Osteocyte (in vitro differentiated cells): ENCODE data around the gene IFNA14. TPM values are rescaled to one million over a fixed set of nuclear protein-coding genes. Genes with fewer than 3 reads are reported as not detected.

ENCODE experiments used
- DNase-seq: peaks from one replicate; pipeline ENCODE4 v3.0.0; 2021; ENCODE audit warnings: mixed read lengths; ENCODE audit not compliant: unreplicated experiment; ENCODE audit errors: extremely low spot score
- H3K27ac Mint-ChIP-seq: one replicate; pipeline ENCODE4 v1.8.0; 2021; ENCODE audit warnings: mild to moderate bottlenecking, mixed read lengths; ENCODE audit not compliant: unreplicated experiment
- H3K27me3 Mint-ChIP-seq: one replicate; pipeline ENCODE4 v1.8.0; 2021; ENCODE audit warnings: mixed read lengths; ENCODE audit not compliant: unreplicated experiment
- H3K36me3 Mint-ChIP-seq: one replicate; pipeline ENCODE4 v1.8.0; 2021; ENCODE audit warnings: mixed read lengths; ENCODE audit not compliant: unreplicated experiment
- H3K4me1 Mint-ChIP-seq: one replicate; pipeline ENCODE4 v1.8.0; 2021; ENCODE audit warnings: mixed read lengths; ENCODE audit not compliant: unreplicated experiment
- H3K4me3 Mint-ChIP-seq: one replicate; pipeline ENCODE4 v1.8.0; 2021; ENCODE audit warnings: mild to moderate bottlenecking, moderate library complexity, mixed read lengths; ENCODE audit not compliant: unreplicated experiment
- H3K9me3 Mint-ChIP-seq: one replicate; pipeline ENCODE4 v1.8.0; 2021; ENCODE audit warnings: mixed read lengths; ENCODE audit not compliant: unreplicated experiment
- long read RNA-seq: library from polyadenylated mRNA; unstranded; transcript quantifications from one replicate; pipeline ENCODE4 v2.0.0, GENCODE V29; 2021
- total RNA-seq: library from RNA; stranded (reverse); gene quantifications from 2 replicates; pipeline ENCODE4 v1.2.1, GENCODE V29; 2021
- TF ChIP-seq, protein P1 (sequence below): fragments of 200-600 bp; sonication (generic); IDR thresholded peaks from 2 replicates; pipeline ENCODE4 v1.5.0; 2021; ENCODE audit warnings: antibody characterized with exemption, mild to moderate bottlenecking, moderate library complexity

Gene IFNA14
- not detected in 2 replicates for total RNA-seq
- long read RNA-seq: 0 reads

DNA sequence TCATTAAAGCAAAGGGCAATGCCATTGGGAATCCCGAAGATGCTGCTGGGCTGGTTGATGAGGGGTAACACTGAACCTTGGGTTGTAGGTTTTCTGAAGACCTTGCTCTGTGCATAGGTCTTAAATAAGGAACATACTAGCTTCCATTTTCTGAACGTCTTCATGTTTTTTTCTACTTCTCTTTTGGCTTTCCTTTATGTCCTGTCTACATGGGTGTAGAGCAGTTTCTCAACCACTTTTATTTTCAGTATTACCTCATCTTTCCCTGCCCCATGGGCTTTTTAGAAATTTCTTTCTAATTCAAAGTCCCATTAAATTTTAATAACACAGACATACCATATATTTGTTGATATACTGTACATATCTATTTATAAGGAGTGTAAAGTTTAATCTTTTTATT, at the start of gene IFNA14:
TSS of gene IFNA14 (minus strand) at position 95 of the 400 bp plus-strand sequence. CDS start at position 25, 70 bp downstream.
- H3K36me3 Mint-ChIP-seq: no peaks in the 10 kb centered on the region
- H3K9me3 Mint-ChIP-seq: no peaks in the 10 kb centered on the region
- no peak within 1 kb of the TSS for H3K4me3 Mint-ChIP-seq
- TF ChIP-seq, protein P1, sequence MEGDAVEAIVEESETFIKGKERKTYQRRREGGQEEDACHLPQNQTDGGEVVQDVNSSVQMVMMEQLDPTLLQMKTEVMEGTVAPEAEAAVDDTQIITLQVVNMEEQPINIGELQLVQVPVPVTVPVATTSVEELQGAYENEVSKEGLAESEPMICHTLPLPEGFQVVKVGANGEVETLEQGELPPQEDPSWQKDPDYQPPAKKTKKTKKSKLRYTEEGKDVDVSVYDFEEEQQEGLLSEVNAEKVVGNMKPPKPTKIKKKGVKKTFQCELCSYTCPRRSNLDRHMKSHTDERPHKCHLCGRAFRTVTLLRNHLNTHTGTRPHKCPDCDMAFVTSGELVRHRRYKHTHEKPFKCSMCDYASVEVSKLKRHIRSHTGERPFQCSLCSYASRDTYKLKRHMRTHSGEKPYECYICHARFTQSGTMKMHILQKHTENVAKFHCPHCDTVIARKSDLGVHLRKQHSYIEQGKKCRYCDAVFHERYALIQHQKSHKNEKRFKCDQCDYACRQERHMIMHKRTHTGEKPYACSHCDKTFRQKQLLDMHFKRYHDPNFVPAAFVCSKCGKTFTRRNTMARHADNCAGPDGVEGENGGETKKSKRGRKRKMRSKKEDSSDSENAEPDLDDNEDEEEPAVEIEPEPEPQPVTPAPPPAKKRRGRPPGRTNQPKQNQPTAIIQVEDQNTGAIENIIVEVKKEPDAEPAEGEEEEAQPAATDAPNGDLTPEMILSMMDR: no peak
- H3K27me3 Mint-ChIP-seq: peaks cover 49% of the 10 kb centered on the region
- no peaks in the 10 kb centered on the region for H3K4me1 Mint-ChIP-seq
- no peak within 1 kb of the TSS for H3K27ac Mint-ChIP-seq
- DNase-seq: no peak

DNA sequence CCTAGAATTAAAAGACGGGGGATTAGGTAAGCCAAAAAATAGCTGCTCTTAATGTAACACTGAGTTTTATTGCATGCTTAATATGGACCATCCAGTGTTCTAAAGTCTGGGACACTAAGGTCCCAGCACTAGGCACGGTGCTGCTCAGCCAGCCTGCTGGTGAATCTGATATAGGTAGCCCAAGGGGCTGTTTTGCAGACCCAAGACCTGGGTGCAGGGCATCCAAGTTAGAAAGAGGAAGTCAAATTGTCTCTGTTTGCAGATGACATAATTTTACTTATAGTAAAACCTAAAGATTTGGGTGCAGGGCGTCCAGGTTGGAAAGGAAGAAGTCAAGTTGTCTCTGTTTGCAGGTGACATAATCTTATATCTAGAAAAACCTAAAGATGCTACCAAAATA, 47.5 kb upstream of the IFNA14 start:
- peaks cover 18% of the 10 kb centered on the region for H3K27me3 Mint-ChIP-seq
- H3K36me3 Mint-ChIP-seq: no peaks in the 10 kb centered on the region
- no peak overlapping the region for H3K4me3 Mint-ChIP-seq
- no peaks in the 10 kb centered on the region for H3K4me1 Mint-ChIP-seq
- peaks cover 3% of the 10 kb centered on the region for H3K9me3 Mint-ChIP-seq
- no peak overlapping the region for H3K27ac Mint-ChIP-seq
- TF ChIP-seq, protein P1: no peak
- DNase-seq: no peak

DNA sequence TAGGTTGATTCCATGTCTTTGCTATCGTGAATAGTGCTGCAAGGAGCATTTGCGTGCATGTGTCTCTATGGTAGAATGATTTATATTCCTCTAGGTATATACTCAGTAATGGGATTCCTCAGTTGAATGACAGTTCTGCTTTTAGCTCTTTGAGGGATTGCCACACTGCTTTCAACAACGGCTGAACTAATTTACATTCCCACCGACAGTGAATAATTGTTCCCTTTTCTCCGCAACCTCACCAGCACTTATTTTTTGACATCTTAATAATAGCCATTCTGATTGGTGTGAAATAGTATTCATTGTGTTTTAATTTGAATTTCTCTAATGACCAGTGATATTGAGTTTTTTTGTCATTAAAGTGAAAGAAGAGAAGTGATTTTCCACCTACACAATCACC, 46.9 kb upstream of the IFNA14 start:
- H3K36me3 Mint-ChIP-seq: no peaks in the 10 kb centered on the region
- no peak overlapping the region for H3K4me3 Mint-ChIP-seq
- DNase-seq: no peak
- TF ChIP-seq, protein P1: no peak
- peaks cover 3% of the 10 kb centered on the region for H3K9me3 Mint-ChIP-seq
- H3K27ac Mint-ChIP-seq: no peak overlapping the region
- H3K4me1 Mint-ChIP-seq: no peaks in the 10 kb centered on the region
- peaks cover 18% of the 10 kb centered on the region for H3K27me3 Mint-ChIP-seq

DNA sequence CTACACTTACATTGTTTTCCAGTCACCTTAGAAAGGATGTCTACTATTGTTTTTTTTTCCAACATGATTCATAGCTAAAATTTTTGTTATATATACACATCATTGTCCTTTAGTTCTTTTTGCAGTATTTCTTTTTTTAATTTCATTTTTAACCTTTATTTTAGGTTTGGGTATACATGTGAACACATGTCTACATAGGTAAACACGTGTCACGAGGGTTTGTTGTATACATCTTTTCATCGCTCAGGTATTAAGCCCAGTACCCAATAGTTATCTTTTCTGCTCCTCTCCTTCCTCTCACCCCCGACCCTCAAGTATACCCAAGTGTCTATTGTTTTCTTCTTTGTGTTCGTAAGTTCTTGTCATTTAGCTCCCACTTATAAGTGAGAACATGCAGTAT, 46.3 kb upstream of the IFNA14 start:
- Mint-ChIP-seq H3K4me1 (no peaks in the 10 kb centered on the region), H3K27me3 (peaks cover 23% of the 10 kb centered on the region), H3K4me3 (no peak overlapping the region), H3K27ac (no peak overlapping the region), H3K36me3 (no peaks in the 10 kb centered on the region), H3K9me3 (peaks cover 3% of the 10 kb centered on the region)
- no peak for DNase-seq
- TF ChIP-seq, protein P1: no peak

DNA sequence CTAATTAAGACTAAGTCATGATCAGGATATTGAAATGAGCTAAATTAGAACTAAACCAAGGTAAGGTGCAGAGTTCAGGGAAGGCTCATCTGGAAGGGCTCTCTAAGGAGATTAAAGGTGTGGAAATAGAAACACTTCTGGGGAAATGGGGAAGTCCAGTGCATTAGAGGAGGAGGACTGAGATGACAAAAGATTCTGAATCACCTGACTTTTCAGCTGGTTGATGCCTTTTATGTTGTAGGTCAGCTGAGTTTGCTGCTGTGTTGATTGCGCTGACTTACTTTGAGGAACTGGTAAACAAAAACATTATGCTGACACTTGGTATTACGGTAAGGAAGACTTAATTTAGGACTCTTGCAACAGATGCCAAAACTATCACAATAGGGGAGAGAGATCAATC, 41.5 kb upstream of the IFNA14 start:
- TF ChIP-seq, protein P1: no peak
- peaks cover 1% of the 10 kb centered on the region for H3K9me3 Mint-ChIP-seq
- no peak overlapping the region for H3K27ac Mint-ChIP-seq
- no peak for DNase-seq
- H3K27me3 Mint-ChIP-seq: peaks cover 22% of the 10 kb centered on the region
- no peak overlapping the region for H3K4me3 Mint-ChIP-seq
- H3K4me1 Mint-ChIP-seq: no peaks in the 10 kb centered on the region
- H3K36me3 Mint-ChIP-seq: no peaks in the 10 kb centered on the region
